Fibroblast of upper back skin (primary cell): ENCODE measurements around the gene TMEM18.
A peak's percentile ranks its signal among the peaks of the same experiment; 100 is the strongest.

Experiments
- DNase-seq: peaks from one replicate; pipeline ENCODE4 v3.0.0-alpha.2; 2013

TMEM18 gene

DNA sequence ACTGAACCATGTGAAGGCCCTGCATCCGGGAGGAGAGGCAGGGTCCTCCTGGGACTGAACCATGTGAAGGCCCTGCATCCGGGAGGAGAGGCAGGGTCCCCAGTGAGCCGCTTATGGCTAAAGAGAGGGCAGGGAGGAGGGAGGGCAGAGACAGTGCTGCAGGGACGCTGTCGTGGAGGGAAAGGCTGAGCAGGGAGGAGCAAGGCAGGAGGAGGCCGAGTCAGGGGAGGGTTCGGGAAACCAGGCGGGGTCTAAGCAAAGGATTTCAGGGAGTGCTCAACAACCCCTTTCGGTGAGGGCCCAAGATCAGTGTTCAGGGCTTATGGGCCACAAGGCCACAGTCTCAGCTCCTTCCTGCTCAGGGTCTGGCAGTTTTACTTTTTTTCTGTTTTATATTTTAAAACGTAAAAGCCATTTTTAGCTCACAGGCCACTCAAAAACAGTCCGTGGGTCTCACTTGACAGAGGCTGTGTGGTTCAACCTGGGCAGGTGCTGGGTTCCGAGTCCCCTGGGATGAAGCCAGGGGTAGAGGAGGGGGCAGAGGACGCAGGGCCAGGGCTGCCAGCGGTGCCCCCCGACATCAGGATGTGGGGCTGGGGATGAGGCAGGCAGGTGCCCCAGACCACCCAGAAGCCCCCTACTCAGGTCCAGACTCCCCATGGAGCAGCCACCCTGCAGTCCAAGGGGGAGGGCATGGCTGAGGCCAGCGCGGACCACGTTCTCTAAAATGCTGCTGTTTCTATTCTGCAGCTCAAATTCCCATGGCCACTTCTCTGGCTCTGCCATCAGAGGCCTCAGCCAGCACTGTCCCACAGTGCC, 5.2 kb downstream of the TMEM18 start:
- DNase-seq = no peak

DNA sequence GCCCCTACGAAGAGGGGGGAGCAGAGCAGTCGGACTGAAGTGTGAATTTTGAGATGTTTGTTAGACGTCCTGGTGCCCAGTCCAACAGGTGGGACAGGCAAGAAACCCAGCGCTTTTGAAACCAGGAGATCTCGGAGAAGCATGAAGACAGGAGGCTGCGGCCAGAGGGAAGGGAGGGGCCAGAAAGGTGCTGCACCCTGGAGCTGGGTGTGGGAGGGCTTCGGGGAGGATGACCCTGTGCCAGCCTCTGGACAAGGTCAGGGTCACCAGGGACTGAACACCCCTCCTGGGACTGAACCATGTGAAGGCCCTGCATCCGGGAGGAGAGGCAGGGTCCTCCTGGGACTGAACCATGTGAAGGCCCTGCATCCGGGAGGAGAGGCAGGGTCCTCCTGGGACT, 6.1 kb downstream of the TMEM18 start:
- DNase-seq = no peak

DNA sequence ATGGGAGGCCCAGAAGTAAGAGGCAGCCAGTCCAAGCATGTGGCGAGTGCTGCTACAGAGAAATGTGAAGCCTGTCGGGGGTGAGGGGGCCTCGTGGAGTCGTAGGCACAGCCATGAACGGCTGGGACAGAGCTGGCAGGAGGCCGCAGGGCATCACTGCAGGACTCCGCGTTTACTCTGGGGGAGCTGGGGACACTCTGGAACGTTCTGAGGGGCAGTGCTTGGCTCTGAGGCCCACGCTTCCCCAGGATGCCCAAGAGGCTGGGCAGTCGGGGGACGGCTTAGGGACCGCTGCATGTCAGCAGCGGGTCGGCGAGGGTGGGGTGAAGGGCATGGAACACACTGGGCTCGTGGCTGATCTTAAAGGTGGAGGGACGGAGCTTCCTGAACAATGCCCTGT, 6.6 kb downstream of the TMEM18 start:
- no peak for DNase-seq

DNA sequence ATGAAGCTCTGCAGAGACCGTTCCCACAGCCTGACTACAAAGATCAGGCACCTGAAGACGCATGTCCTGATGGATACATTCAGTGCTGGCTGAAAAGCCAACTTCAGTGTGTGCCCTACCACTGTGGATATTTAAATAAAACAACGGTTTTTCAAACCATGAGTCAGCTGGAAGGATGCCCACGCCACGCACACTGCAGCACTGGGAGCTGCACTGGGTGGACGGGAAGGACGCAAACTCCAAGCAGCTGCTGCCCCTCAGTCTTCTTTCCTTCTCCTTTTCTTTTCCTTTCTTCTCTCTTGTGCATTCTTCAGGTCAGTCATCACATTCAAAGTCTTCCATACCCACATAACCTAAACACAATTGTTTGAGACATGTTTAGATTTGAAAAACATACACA, 7.9 kb downstream of the TMEM18 start:
- no peak for DNase-seq

DNA sequence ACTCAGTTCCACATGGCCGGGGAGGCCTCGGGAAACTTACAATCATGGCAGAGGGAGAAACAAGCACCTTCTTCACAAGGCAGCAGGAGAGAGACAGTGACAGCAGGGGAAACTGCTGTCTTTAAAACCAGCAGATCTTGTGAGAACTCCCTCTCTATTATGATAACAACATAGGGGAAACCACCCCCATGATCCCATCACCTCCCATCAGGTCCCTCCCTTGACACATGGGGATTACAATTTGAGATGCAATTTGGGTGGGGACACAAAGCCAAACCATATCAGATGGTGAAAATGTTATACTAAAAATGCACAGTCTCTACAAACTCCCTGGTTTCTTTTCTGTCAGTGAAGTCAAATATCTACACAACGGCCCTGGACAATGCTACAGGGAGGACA, 9.2 kb downstream of the TMEM18 start:
- no peak for DNase-seq

DNA sequence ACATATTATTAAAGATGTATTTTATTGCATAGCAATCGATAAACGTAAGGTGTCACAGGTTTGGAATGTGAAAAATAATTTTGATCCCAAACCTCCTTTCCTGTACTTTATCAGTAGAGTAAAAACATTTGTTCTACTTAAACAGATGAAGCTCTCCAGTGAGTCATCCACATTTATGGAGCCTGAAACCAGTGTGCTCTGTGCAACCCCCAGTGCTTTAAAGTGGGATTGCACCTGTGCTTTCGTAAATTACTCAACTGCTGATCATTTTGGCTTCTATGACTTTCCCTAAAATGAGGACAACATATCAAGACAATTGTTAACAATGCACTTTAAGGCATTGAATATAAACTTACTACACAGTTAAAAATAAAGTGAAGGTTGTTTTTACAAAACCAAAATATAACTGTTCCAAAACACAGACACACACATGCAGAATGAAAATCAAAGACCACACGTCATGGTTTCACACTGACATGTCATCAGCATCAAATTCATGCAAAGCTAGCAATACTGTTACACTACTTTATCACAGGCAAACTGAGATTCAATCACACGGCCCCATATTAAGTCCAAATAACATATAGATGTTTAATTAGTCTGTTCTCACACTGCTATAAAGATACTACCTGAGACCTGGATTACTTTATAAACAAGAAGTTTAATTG, 9.7 kb downstream of the TMEM18 start:
- peak; percentile 70 for DNase-seq

DNA sequence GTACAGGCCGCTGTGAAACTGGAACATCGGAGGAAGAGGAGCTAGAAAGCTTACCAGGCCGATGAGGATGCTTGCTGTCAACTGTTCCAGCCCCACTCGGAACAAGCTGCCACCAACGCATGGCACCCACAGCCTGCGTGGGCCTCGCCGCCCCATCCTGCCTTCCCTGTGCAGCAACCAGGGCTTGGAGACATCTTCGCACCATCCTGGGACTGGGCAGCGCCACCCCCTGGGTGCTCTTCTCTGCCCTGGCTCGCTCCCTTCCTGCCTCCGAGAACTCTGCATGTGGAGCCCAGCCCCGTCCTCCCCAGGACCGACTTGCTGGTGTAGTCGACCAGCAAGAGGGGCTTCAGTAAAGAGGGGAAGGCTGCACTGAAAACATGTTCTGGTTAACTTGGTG, 10.8 kb downstream of the TMEM18 start:
- DNase-seq = no peak

DNA sequence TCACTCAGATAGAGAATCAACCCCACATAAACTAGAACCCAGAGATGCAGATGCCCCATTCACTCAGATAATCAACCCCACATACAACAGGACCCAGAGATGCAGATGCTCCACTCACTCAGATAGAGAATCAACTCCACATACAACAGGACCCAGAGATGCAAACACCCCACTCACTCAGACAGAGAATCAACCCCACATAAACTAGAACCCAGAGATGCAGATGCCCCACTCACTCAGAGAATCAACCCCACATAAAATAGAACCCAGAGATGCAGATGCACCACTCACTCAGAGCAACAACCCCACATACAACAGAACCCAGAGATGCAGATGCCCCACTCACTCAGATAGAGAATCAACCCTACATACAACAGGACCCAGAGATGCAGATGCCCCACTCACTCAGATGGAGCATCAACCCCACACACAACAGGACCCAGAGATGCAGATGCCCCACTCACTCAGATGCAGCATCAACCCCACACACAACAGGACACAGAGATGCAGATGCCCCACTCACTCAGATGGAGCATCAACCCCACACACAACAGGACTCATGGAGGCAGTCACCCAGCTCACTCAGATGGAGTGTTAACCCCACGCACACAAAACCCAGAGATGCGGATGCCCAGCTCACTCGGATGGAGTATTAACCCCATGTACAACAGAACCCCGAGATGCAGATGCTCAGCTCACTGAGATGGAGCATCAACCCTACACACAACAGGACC, 11.7 kb downstream of the TMEM18 start:
- DNase-seq = no peak

DNA sequence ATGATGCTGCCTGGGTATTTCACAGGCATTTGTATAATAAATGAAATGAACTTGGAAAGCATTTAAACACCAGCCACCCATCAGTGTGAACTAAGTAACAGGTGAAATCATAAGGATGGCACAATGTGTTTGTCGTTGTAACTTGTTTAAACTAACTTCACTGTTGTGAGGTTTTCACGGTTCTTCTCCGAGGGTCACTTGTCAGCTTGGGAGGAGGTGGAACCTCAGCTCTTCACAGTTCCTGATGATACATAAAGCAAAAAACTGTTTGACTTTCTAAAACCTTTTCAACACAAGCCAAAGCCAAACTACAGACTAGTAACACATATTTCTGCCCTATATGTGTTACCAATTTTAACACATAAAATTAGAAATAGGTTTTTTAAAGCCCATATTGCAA, 13.1 kb downstream of the TMEM18 start:
- DNase-seq = no peak

DNA sequence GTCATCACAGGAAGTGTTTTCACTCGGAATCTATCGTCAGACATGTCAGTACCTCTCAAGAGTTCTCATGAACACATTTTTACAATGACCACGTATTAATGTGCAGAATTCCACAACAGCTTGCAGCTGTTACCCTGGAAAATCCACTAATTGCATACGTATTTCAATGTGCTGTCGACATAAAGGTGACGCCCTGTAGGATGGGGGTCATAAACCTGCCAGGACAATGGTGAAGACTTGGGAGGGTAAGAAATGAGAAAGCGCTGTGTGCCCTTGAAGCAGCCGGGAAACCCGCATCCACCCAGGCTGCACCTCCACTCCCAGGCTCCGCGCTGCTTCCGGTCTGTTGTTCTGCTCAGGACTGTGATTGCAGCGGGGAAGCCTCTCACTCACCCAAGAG, 14.0 kb downstream of the TMEM18 start:
- no peak for DNase-seq

DNA sequence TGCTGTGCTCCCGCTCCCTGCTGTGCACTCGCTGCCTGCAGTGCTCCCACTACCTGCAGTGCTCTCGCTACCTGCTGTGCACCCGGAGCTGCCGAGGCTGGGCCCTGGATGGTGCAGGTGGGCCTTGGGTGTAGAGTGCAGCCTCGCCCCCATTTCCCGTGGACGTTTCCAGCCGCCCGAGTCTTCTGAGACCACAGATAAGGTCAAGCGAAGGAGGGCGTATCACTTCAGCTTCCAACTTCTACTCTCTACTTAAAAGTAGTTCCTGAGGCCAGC, 15.9 kb downstream of the TMEM18 start:
- no peak for DNase-seq

DNA sequence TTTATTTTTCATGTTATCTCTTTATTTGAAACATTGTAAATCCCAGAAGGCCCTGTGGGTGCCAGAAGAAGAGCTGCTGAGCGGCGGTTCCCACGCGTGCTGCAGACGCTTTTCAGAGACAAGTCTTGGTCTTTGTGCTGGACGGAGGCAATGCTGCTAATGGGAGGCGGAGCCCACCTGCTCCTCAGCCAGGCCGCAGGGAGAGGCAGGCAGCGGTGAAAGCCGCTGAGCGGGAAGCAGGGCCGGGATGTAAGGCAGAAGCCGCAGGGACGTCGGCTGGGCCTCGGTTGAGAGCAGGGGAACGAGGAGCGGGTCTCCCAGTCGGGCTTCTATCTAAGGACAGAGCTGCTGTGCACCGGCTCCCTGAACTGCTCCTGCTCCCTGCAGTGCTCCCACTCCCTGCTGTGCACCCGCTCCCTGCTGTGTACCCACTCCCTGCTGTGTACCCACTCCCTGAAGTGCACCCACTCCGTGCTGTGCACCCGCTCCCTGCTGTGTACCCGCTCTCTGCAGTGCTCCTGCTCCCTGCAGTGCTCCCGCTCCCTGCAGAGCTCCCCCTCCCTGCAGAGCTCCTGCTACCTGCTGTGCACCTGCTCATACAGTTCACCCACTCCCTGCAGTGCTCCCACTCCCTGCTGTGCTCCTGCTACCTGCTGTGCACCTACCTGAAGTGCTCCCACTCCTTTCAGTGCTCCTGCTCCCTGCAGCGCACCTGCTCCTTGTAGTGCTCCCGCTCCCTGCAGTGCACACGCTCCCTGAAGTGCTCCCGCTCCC, 16.4 kb downstream of the TMEM18 start:
- DNase-seq = no peak

DNA sequence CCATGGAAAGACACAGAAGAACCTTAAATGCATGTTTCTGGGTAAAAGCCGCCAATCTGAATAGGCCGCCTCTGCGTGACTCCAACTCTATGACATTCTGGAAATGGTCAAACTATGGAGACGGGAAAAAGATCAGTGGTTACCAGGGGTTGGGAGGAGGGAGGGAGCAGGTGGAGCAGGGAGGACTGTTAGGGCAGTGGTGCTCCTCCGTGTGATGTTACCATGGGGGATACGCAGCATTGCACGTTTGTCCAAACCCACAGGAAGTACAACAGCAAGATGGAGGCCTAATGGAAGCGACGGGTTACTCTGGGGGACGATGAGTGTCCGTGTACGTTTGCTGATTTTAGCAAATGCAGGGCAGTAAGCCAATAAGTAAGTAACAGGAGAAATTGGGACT, 17.2 kb downstream of the TMEM18 start:
- no peak for DNase-seq

DNA sequence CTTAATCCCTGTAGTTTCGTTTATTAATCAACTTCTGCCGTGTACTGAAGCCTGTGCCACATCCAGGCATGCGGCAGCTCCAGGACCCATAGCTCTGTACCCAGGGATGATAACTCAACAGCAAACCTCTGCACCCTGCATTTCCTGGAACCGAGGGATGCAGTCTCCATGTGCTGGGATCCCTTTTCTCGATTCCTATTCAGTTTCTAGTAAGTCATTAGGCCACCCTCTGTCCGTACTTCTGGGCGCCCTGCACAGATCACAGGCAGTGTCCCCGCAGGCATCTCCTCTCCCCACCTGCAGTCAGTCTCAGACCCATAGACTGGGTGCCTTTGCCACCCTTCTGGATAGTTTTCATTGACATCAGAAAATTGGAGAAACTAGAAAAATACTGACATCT, 18.8 kb downstream of the TMEM18 start:
- DNase-seq = no peak

DNA sequence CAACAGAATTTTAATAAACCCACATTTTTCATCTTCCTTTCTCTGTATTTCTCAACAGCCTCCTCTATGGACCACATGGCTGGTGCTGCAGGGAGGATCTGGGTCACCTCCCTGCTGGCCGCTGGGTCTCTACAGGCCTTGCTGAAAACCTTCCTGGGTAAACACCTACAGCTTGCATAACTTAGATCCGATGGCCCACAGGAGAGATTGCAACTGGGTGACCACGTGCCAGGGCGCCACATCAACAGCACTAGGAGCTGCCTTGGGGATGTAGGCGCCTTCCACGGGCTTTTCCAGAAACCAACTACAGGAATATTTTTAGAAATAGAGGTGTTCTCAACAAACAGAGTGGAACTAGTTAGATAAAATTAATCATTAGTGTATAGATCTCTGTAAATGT, 19.4 kb downstream of the TMEM18 start:
- DNase-seq = no peak

DNA sequence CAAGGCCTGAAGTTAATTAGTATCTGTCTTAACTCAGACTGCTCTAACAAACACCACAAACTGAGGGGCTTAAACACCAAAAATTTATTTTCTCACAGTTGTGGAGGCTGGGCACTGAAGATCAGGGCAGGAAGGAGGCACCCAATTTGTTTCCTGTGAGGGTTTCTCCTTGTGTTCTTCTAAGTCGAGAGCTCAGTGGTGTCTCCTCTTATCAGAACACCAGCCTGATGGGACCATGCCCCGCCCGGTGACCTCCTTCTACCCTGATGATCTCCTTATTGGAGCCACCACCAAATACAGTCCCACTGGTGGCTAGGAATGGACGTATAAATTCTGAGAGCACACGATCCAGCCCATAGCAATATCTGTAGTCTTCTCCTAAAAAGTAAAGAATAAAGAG, 20.5 kb downstream of the TMEM18 start:
- DNase-seq = no peak

DNA sequence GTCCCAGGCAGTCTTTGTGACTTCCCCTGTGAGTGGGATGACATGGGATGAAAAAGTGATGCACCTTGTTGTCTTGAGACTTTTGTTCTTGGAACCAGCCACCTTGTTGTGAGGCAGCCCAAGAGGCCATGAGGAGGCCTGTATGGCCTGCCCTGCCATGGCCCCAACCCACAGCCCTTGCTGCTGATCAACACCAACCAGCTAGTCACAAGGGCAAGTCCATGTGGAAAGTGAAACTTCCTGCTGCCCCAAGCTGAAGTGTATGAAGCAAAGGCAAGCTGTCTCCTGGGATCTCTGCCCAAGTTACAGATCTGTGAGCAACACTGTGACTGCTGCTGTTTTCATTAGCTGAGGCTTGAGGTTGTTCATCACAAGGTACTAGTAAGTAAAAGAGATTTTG, 21.6 kb downstream of the TMEM18 start:
- DNase-seq = no peak

DNA sequence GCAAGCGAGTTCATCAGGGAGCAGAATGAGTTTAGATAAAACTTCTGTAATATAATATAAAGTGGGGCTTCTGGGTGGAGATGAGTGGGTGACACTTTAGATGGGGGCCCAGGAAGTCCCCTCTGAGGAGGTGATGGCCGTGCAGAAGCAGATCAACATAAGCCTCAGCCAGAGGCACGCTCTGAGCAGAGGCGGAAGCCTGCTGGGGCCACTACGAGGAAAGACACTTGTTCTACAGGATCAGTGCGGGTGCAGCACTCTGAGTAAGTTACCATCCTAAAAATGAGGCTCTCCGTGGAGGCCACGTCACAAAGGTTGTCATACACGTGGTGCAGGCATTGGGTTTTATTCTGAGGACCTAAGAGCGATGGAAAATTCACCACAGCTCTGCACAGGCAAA, 22.3 kb downstream of the TMEM18 start:
- no peak for DNase-seq

DNA sequence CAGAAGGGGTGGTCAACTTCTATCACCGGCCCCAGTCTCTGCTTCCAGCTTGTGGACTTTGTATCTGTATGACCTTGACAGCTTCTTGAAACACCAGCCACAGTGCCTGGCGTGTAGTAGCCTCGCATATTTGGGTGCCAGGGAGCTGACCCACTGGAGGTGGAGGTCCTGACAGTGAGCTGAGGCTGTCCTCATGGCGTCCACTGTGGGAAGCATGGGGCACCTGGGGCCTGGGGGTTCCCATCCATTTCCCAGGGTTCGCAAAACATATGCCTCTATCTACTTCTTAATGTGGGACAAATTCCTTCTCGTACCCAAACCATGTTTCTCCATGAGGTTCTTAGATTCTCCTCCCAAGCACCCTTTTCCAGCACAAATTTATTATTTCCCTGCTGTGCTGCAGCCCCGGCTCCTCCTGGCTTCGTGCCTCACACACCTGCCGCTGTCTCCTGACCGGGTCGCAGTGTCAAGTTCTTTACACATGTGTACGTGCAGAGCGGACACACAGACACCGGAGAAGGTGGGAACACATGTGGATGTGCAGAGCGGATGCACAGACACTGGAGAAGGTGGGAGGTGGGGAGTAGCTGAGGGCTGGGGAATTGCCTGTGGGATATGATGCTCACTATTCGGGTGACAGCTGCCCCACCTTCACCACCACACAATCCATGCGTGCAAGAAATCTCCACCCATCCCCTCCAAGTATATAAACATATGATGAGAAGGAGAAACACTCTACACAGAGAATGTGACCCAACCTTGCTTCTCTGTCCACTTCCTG, 23.4 kb downstream of the TMEM18 start:
- DNase-seq = no peak

DNA sequence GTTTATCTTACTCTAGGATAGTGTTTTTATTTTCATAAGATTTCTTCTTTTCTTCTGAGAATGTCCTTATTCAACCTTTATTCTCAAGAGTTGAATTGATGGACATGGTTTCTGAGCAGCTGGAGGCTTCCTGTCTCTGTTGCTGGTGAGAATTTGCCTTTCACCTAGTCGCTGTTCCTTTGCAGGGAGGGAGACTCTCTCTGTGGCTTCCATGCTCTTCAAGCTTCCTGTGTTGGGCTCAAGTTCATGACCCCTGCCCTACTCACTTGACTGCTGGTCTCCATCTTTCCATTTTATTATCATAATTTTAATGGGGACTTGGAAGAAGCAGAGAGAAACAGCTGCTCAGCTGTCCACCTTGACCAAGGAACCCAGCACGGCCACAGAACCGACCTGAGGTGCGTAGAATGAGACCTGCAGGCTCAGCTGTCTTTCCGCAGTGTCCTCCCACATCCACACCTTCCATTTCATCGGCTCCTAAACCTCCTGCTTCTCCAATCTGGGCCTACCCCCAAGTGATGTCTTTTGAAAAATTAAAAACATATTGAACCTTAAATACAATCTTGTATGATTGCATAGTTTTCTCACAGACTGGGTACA, 24.2 kb downstream of the TMEM18 start:
- no peak for DNase-seq

DNA sequence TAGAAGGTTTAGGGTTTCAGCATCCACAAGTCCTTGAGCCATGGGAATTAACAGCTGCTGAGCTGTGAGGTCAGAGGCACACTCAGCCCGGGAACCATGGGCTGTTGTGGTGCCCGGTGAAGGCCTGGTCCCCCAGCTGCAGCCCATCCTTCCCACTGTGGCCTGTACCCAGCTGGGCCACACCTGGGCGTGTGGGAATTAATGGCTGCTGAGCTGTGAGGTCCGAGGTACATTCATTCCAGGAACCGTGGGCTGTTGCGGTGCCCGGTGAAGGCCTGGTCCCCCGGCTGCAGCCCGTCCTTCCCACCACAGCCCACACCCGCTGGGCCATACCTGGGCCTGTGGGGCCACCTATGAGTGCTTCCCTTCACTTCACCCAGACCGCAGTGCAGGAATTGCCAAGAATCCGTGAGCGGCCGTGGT, 25.2 kb downstream of the TMEM18 start:
- DNase-seq = no peak
